ENCODE measurements around the gene CRTC1. TPM values are rescaled to one million over a fixed set of nuclear protein-coding genes. Genes with fewer than 3 reads are reported as not detected.

The CRTC1 gene
- total RNA-seq, 4 donors from 2014 or later, result 4.1 to 6.3 (median 4.7) TPM

DNA sequence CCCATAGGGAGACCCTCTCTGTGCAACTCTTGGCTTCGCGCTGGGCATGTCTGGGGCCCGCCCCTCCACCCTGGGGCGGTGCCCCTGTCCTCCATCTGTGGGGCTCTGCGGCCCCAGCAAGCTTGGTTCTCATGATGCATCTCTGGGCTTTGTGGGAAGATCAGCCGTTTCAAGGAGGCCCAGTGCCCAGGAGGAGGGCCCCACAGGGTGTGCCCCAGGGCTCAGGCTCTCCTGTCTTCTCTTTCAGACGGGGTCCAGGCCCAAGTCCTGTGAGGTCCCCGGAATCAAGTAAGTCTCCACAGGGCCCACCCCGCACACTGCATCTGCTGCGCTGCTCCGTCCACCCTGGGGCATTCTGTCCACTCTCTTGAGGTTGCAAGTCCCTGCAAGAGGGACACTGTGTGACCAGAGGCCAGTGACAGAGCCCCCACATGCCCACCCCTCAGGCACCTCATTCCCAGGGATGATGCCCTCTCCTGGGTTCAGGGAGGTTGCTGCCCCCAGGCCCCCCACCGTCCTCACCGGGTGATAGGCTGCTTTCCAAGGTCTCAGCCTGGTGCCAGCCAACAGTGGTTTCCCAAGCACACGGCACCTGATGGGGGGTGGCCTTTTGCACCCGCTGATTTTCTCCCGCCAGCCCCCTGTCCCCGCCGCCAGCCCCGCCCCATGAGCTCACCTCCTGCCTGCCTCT lies 76.0 kb downstream of the CRTC1 start:
- 67% methylated on average over 10 of the region's 19 CpGs for WGBS
- Histone ChIP-seq H3K27ac (no peak overlapping the region), H3K4me1 (peaks cover 60% of the 10 kb centered on the region), H3K27me3 (no peaks in the 10 kb centered on the region), H3K9me3 (no peaks in the 10 kb centered on the region), H3K36me3 (no peaks in the 10 kb centered on the region), H3K4me3 (no peak overlapping the region)
- TF ChIP-seq, protein P1, sequence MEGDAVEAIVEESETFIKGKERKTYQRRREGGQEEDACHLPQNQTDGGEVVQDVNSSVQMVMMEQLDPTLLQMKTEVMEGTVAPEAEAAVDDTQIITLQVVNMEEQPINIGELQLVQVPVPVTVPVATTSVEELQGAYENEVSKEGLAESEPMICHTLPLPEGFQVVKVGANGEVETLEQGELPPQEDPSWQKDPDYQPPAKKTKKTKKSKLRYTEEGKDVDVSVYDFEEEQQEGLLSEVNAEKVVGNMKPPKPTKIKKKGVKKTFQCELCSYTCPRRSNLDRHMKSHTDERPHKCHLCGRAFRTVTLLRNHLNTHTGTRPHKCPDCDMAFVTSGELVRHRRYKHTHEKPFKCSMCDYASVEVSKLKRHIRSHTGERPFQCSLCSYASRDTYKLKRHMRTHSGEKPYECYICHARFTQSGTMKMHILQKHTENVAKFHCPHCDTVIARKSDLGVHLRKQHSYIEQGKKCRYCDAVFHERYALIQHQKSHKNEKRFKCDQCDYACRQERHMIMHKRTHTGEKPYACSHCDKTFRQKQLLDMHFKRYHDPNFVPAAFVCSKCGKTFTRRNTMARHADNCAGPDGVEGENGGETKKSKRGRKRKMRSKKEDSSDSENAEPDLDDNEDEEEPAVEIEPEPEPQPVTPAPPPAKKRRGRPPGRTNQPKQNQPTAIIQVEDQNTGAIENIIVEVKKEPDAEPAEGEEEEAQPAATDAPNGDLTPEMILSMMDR (IDR thresholded peaks at IDR 0.05), result no peak
- TF ChIP-seq EP300 (IDR thresholded peaks at IDR 0.05), result no peak
- no peak for TF ChIP-seq POLR2AphosphoS5 (IDR thresholded peaks at IDR 0.05)
- TF ChIP-seq POLR2A (IDR thresholded peaks at IDR 0.05), result no peak
- DNase-seq (ENCODE audit: low spot score in 2 of 2), result no peak

DNA sequence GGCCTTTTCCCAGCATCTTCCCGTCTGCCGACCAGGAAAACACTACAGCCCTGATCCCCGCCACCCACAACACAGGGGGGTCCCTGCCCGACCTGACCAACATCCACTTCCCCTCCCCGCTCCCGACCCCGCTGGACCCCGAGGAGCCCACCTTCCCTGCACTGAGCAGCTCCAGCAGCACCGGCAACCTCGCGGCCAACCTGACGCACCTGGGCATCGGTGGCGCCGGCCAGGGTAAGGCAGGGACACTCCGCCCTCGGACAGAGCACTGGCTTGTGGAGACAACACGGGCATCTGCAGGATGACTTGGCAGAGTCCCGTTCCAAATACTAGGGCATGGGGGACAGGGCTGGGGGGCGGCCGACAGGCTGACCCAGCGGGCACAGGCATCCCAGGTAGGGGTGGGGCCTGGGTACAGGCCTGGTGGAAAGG lies 76.5 kb downstream of the CRTC1 start:
- Histone ChIP-seq H3K27me3 (no peaks in the 10 kb centered on the region), H3K36me3 (no peaks in the 10 kb centered on the region), H3K27ac (no peak overlapping the region), H3K9me3 (no peaks in the 10 kb centered on the region), H3K4me1 (peaks cover 66% of the 10 kb centered on the region), H3K4me3 (no peak overlapping the region)
- 75% methylated on average over 12 of the region's 22 CpGs for WGBS
- no peak for DNase-seq (ENCODE audit: low spot score in 2 of 2)
- no peak for TF ChIP-seq POLR2A (IDR thresholded peaks at IDR 0.05)
- no peak for TF ChIP-seq EP300 (IDR thresholded peaks at IDR 0.05)
- no peak for TF ChIP-seq POLR2AphosphoS5 (IDR thresholded peaks at IDR 0.05)
- TF ChIP-seq, protein P1 (IDR thresholded peaks at IDR 0.05), result no peak

DNA sequence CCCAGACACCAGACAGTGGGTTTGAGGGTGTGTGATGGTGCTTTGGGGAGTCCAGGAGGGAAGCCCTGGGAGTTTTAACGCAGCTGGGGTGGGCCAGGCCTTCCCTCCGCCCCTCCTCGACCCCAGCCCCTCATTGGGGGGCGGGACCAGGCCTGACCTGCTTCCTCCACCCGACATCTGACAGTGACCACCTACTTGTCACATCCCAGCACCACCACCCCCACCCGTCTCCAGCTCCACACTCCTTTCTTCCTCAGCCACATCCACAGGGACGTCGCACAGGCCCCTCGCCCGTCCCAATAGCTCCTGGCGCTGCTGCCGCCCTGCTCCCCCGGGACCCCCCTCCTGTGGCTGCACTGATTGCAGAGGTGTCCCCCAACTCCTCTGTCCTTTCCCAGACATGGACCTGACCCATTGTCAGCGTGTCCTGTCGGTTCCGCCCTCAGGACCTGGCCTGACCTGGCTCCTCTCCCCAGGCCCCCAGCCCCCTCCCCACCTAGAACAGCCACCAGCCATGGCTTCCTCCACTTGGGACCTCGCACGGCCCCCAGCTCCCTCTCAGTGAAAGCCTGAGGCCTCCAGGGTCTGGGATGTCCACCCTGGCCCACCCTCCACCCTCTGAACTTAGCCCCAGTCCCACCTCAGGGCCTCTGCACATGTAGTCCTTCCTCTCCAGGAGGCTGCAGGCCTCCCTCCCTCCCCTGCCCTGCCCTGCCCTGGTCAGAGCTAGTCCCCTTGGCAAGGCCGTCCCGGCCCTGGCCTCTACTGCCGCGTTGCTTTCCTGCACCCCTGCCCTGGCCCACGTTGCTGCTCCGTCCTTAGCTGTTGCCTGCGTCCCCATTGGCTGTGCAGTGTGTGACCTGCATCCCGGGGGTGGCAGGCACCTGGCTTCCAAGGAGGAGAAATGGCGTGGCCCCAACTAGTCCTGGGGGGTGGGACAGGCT lies 77.2 kb downstream of the CRTC1 start:
- no peaks in the 10 kb centered on the region for H3K36me3 ChIP-seq
- no peaks in the 10 kb centered on the region for H3K27me3 ChIP-seq
- 81% methylated on average over 22 of the region's 27 CpGs for WGBS
- no peaks in the 10 kb centered on the region for H3K9me3 ChIP-seq
- H3K27ac ChIP-seq, result no peak overlapping the region
- no peak for DNase-seq (ENCODE audit: low spot score in 2 of 2)
- no peak for TF ChIP-seq POLR2A (IDR thresholded peaks at IDR 0.05)
- TF ChIP-seq POLR2AphosphoS5 (IDR thresholded peaks at IDR 0.05), result no peak
- TF ChIP-seq EP300 (IDR thresholded peaks at IDR 0.05), result no peak
- TF ChIP-seq, protein P1 (IDR thresholded peaks at IDR 0.05), result no peak
- H3K4me3 ChIP-seq, result no peak overlapping the region
- peaks cover 71% of the 10 kb centered on the region for H3K4me1 ChIP-seq

DNA sequence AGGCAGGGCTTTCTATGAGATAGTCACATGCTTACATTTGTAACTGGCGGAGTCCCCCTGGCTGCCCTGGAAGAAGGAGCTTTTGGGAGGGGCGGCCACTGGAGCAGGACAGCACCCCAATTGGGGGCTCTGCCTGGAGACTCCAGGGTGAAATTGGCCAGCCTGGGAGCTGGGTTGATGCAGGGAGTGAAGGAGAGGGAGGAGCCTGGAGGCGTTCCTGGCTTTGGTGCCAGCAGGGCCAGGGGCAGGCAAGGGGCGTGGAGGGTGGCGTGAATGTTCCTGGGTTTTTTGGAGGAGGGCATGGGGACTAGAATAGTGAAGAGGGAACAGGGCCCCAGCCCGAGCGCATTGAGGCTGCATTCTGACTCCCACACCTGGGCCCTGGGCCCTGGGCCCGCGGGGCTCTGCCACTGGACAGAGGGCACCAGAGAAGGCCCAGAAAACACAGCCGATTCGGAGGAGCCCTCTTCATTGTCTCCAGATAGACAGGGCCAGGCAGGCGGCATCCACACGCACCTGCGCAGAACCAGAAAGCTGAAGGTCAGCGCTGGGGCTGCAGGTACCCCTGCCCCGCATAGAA lies 78.1 kb downstream of the CRTC1 start:
- no peak for DNase-seq (ENCODE audit: low spot score in 2 of 2)
- 48% methylated on average over 5 of the region's 16 CpGs for WGBS
- peaks cover 69% of the 10 kb centered on the region for H3K4me1 ChIP-seq

More for the DNA sequence above, 78.1 kb downstream of the CRTC1 start:
- Histone ChIP-seq H3K36me3 (no peaks in the 10 kb centered on the region), H3K27ac (peak overlapping the region; percentile 68), H3K27me3 (no peaks in the 10 kb centered on the region), H3K9me3 (no peaks in the 10 kb centered on the region), H3K4me3 (peak overlapping the region; percentile 3)
- TF ChIP-seq EP300 (IDR thresholded peaks at IDR 0.05), result no peak
- no peak for TF ChIP-seq POLR2AphosphoS5 (IDR thresholded peaks at IDR 0.05)
- TF ChIP-seq, protein P1 (IDR thresholded peaks at IDR 0.05), result no peak
- no peak for TF ChIP-seq POLR2A (IDR thresholded peaks at IDR 0.05)
